ENCODE measurements around the gene BTBD3. TPM values are rescaled to one million over a fixed set of nuclear protein-coding genes. Genes with fewer than 3 reads are reported as not detected.

Gene BTBD3
- total RNA-seq, 1 experiment from 2014 or later, result 21.8 TPM

GRCh38 chr20:11966186-11966585 is 48.5 kb downstream of the BTBD3 start:
- ChIA-PET CTCF (interaction anchor here (0.6 kb wide), 1 partner anchor 53 kb away, joined by 3 read pairs; no protein-coding TSS in a partner anchor), POLR2A (no interaction called here)
- no TSS peak for BruUV-seq (replicated peaks)
- H3K9me3 Mint-ChIP-seq (ENCODE audit: unreplicated experiment), result no peaks in the 10 kb centered on the region
- no peaks in the 10 kb centered on the region for H3K4me1 Mint-ChIP-seq (ENCODE audit: insufficient read depth, unreplicated experiment)
- no peak overlapping the region for H3K27ac Mint-ChIP-seq (ENCODE audit: low read depth, unreplicated experiment)
- H3K27me3 Mint-ChIP-seq (ENCODE audit: insufficient read depth, unreplicated experiment), result no peaks in the 10 kb centered on the region
- intact Hi-C loops (cut with micrococcal nuclease), result no loop called here
- no peak for TF ChIP-seq CTCF (IDR thresholded peaks at IDR 0.05; ENCODE audit: unreplicated experiment)
- H3K36me3 Mint-ChIP-seq (ENCODE audit: insufficient read depth, unreplicated experiment), result no peaks in the 10 kb centered on the region
- H3K4me3 Mint-ChIP-seq (ENCODE audit: unreplicated experiment), result no peak overlapping the region
- DNase-seq (ENCODE audit: unreplicated experiment), result no peak

GRCh38 chr20:11970243-11970836 is 52.6 kb downstream of the BTBD3 start:
- CTCF ChIA-PET, result interaction anchor here (0.6 kb wide), 1 partner anchor 416 kb away, joined by 3 read pairs; no protein-coding TSS in a partner anchor
- TF ChIP-seq CTCF (IDR thresholded peaks at IDR 0.05; ENCODE audit: unreplicated experiment), result no peak
- no peaks in the 10 kb centered on the region for H3K9me3 Mint-ChIP-seq (ENCODE audit: unreplicated experiment)
- POLR2A ChIA-PET, result no interaction called here
- H3K27me3 Mint-ChIP-seq (ENCODE audit: insufficient read depth, unreplicated experiment), result no peaks in the 10 kb centered on the region
- H3K4me3 Mint-ChIP-seq (ENCODE audit: unreplicated experiment), result no peak overlapping the region
- no peak for DNase-seq (ENCODE audit: unreplicated experiment)
- BruUV-seq (replicated peaks), result no TSS peak
- intact Hi-C loops (cut with micrococcal nuclease), result no loop called here
- no peaks in the 10 kb centered on the region for H3K36me3 Mint-ChIP-seq (ENCODE audit: insufficient read depth, unreplicated experiment)
- H3K27ac Mint-ChIP-seq (ENCODE audit: low read depth, unreplicated experiment), result no peak overlapping the region
- H3K4me1 Mint-ChIP-seq (ENCODE audit: insufficient read depth, unreplicated experiment), result no peaks in the 10 kb centered on the region

DNA sequence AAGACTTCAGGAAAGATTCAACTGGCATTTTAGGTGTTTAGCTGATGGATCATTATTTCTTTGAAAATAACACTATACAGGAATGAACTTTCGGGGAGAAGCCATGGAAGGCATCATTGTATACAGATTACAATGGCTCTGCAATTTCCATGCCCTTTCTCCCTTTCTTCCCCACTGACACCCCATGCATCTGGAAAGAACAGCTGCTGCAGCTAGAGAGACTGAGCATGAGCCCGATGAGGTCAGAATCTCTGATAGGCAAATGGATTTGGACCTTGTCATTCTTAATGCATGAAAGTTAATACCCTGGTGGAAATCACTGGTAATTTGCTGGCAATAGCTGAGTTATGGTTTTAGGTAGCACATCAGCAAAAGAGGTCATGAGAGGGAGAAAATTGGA is 54.8 kb downstream of the BTBD3 start:
- POLR2A ChIA-PET, result interaction anchor here (0.6 kb wide), 1 partner anchor 1114 kb away, joined by 3 read pairs; no protein-coding TSS in a partner anchor
- no peak for TF ChIP-seq CTCF (IDR thresholded peaks at IDR 0.05; ENCODE audit: unreplicated experiment)
- H3K27me3 Mint-ChIP-seq (ENCODE audit: insufficient read depth, unreplicated experiment), result no peaks in the 10 kb centered on the region
- H3K4me3 Mint-ChIP-seq (ENCODE audit: unreplicated experiment), result no peak overlapping the region
- H3K9me3 Mint-ChIP-seq (ENCODE audit: unreplicated experiment), result no peaks in the 10 kb centered on the region
- no peak overlapping the region for H3K27ac Mint-ChIP-seq (ENCODE audit: low read depth, unreplicated experiment)
- intact Hi-C loops (cut with micrococcal nuclease), result no loop called here
- BruUV-seq (replicated peaks), result no TSS peak
- CTCF ChIA-PET, result interaction anchor here (0.9 kb wide), 1 partner anchor 47 kb away, joined by 3 read pairs; no protein-coding TSS in a partner anchor
- no peaks in the 10 kb centered on the region for H3K36me3 Mint-ChIP-seq (ENCODE audit: insufficient read depth, unreplicated experiment)
- no peak for DNase-seq (ENCODE audit: unreplicated experiment)
- H3K4me1 Mint-ChIP-seq (ENCODE audit: insufficient read depth, unreplicated experiment), result no peaks in the 10 kb centered on the region
